GM18868 (cell line): ENCODE measurements around the gene CITED2.
A peak's percentile ranks its signal among the peaks of the same experiment; 100 is the strongest.

Experiments
- ATAC-seq: cut with Tn5 transposase; IDR thresholded peaks from one replicate; pipeline ENCODE4 v1.9.1; 2021; ENCODE audit warnings: mild to moderate bottlenecking, moderate library complexity; ENCODE audit not compliant: unreplicated experiment

Gene CITED2

GRCh38 chr6:139334806-139335446, 39.5 kb downstream of the CITED2 start:
- no peak for ATAC-seq

GRCh38 chr6:139330826-139331500, 43.5 kb downstream of the CITED2 start:
- ATAC-seq, result no peak

GRCh38 chr6:139330306-139330705, 44.1 kb downstream of the CITED2 start:
- no peak for ATAC-seq

- no peak for ATAC-seq
Measured at GRCh38 chr6:139329224-139329623, 45.2 kb downstream of the CITED2 start.

GRCh38 chr6:139327038-139327437, 47.4 kb downstream of the CITED2 start:
- ATAC-seq, result peak; percentile 71

- ATAC-seq, result no peak
Measured at GRCh38 chr6:139325686-139326085, 48.8 kb downstream of the CITED2 start.

- peak; percentile 40 for ATAC-seq
Measured at GRCh38 chr6:139325125-139325524, 49.3 kb downstream of the CITED2 start.

- no peak for ATAC-seq
Measured at GRCh38 chr6:139324301-139324555, 50.2 kb downstream of the CITED2 start.

GRCh38 chr6:139323511-139324300, 50.7 kb downstream of the CITED2 start:
- ATAC-seq, result peak; percentile 33
